ENCODE data around the gene GRAP.

GRCh38 chr17:18978655-18979054, 68.1 kb downstream of the GRAP start:
- no peak for TF ChIP-seq NRF1 (conservative IDR thresholded peaks at IDR 0.05 in 1 of 2, IDR thresholded peaks at IDR 0.05 in 1 of 2)
- no peak for TF ChIP-seq ZHX1 (conservative IDR thresholded peaks at IDR 0.05; ENCODE audit: low read length)
- no peak for TF ChIP-seq POLR2AphosphoS5 (IDR thresholded peaks at IDR 0.05; ENCODE audit: control insufficient read depth, insufficient read depth, low read depth, low read length)
- no peak for TF ChIP-seq MTA1 (IDR thresholded peaks at IDR 0.05; ENCODE audit: borderline replicate concordance)
- no peak for TF ChIP-seq FOXJ3 (CRISPR knock-in tag; IDR thresholded peaks at IDR 0.05)
- no peak for TF ChIP-seq FOXA3 (CRISPR knock-in tag; conservative IDR thresholded peaks at IDR 0.05 in 1 of 2, IDR thresholded peaks at IDR 0.05 in 1 of 2)
- no peak for TF ChIP-seq CEBPB (tag; IDR thresholded peaks at IDR 0.05)

All from K562 (cell line).